H1 (cell line): ENCODE measurements around the gene DYNC1H1. TPM values are rescaled to one million over a fixed set of nuclear protein-coding genes. Genes with fewer than 3 reads are reported as not detected.

Experiments used
- ASH2L ChIP-seq: fragments of 200-600, 300-600 bp; sonication (generic); IDR thresholded peaks from one replicate; pipeline ENCODE4 v1.7.1; 2017; ENCODE audit warnings: low read length
- BACH1 ChIP-seq: IDR thresholded peaks from 2 replicates; pipeline ENCODE4 v1.6.1; 2012; ENCODE audit warnings: low read length, improper control_type of control experiment
- CREB1 ChIP-seq: IDR thresholded peaks from 2 replicates; pipeline ENCODE4 v1.6.1; 2012; ENCODE audit warnings: inconsistent platforms
- CTBP2 ChIP-seq: IDR thresholded peaks from 2 replicates; pipeline ENCODE4 v1.7.0; 2011; ENCODE audit warnings: borderline replicate concordance, mild to moderate bottlenecking, moderate library complexity, mixed read lengths, low read length; ENCODE audit not compliant: insufficient read depth, insufficient read length
- SAP30 ChIP-seq: fragments of 300-600 bp; sonication (generic); IDR thresholded peaks from 2 replicates; pipeline ENCODE4 v1.7.1; 2012; ENCODE audit warnings: low read length, moderate library complexity, mild to moderate bottlenecking, inconsistent platforms; ENCODE audit not compliant: insufficient read depth, insufficient replicate concordance
- SP1 ChIP-seq: IDR thresholded peaks from 2 replicates; pipeline ENCODE4 v1.6.1; 2011; ENCODE audit warnings: low read depth, low read length
- TAF7 ChIP-seq: optimal IDR thresholded peaks from 2 replicates; pipeline ENCODE3; 2011; ENCODE audit warnings: low read depth, mild to moderate bottlenecking, inconsistent platforms, low read length, moderate library complexity, borderline replicate concordance
- ZNF274 ChIP-seq: IDR thresholded peaks from 2 replicates; pipeline ENCODE4 v1.7.0; 2012; ENCODE audit warnings: low read length, borderline replicate concordance; ENCODE audit errors: extremely low read depth
- polyA plus RNA-seq, 7 experiments: library from polyadenylated mRNA; depleted of rRNA in 3 of 7; stranded (reverse) in 5 of 7; unstranded in 2 of 7; fragments of >200 nt in 5 of 7; fragments of 200-250 nt in 2 of 7; gene quantifications; 1 replicate in 5 of 7; 2 replicates in 1 of 7; 4 replicates in 1 of 7; pipeline versions ENCODE4 v1.2.1 to v1.2.3, GENCODE V29; 2011 to 2013; ENCODE audit warnings: missing spikeins in 2 of 7, mixed read lengths in 2 of 7
- total RNA-seq: library from RNA; stranded (reverse); fragmentation: NEBNext Ultra II Directional; extraction: Animal tissue kit (Norgen Biotek cat#: 25700); gene quantifications from 2 replicates; pipeline ENCODE4 v1.2.1, GENCODE V29; 2021
- TF ChIP-seq, protein P1 (sequence below): fragments of 300-600 bp; sonication (generic); IDR thresholded peaks from 2 replicates; pipeline ENCODE4 v1.7.1; 2012; ENCODE audit warnings: low read length, moderate library complexity, mild to moderate bottlenecking, inconsistent platforms; ENCODE audit not compliant: insufficient replicate concordance
- TF ChIP-seq, protein P2 (sequence below): IDR thresholded peaks from 2 replicates; pipeline ENCODE4 v1.6.1; 2011; ENCODE audit warnings: low read length, improper control_type of control experiment

Gene DYNC1H1
- total and polyA plus RNA-seq, 2 of the 8 experiments (the other 6 are each of a cell fraction or from before 2014, with no cell fraction given), result 238 to 387 TPM

DNA sequence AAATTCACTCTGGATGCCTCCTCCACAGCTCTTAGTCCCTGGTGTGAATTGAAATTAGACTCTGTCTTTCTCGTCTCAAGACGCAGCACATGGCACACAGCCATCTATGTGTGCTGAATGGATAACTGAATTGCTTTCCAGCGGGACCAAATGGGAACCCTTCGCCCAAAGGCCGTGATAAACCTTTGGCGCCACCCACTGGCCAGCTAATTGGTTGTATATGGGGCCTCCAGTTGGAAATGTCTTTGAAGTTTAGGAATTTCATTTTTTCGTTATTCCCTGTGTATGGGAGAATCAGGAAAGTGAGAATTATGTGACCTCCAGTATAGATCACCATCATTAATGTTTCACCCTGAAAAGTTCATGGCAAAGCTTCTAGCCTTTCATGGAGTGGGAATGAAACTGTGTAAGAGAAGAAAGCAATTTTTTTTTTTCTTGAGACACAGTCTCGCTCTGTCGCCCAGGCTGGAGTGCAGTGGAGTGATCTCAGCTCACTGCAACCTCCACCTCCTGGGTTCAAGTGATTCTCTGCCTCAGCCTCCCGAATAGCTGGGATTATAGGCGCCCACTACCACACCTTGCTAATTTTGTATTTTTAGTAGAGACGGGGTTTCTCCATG lies 132.3 kb downstream of the DYNC1H1 start (continued):
- TF ChIP-seq, protein P1, sequence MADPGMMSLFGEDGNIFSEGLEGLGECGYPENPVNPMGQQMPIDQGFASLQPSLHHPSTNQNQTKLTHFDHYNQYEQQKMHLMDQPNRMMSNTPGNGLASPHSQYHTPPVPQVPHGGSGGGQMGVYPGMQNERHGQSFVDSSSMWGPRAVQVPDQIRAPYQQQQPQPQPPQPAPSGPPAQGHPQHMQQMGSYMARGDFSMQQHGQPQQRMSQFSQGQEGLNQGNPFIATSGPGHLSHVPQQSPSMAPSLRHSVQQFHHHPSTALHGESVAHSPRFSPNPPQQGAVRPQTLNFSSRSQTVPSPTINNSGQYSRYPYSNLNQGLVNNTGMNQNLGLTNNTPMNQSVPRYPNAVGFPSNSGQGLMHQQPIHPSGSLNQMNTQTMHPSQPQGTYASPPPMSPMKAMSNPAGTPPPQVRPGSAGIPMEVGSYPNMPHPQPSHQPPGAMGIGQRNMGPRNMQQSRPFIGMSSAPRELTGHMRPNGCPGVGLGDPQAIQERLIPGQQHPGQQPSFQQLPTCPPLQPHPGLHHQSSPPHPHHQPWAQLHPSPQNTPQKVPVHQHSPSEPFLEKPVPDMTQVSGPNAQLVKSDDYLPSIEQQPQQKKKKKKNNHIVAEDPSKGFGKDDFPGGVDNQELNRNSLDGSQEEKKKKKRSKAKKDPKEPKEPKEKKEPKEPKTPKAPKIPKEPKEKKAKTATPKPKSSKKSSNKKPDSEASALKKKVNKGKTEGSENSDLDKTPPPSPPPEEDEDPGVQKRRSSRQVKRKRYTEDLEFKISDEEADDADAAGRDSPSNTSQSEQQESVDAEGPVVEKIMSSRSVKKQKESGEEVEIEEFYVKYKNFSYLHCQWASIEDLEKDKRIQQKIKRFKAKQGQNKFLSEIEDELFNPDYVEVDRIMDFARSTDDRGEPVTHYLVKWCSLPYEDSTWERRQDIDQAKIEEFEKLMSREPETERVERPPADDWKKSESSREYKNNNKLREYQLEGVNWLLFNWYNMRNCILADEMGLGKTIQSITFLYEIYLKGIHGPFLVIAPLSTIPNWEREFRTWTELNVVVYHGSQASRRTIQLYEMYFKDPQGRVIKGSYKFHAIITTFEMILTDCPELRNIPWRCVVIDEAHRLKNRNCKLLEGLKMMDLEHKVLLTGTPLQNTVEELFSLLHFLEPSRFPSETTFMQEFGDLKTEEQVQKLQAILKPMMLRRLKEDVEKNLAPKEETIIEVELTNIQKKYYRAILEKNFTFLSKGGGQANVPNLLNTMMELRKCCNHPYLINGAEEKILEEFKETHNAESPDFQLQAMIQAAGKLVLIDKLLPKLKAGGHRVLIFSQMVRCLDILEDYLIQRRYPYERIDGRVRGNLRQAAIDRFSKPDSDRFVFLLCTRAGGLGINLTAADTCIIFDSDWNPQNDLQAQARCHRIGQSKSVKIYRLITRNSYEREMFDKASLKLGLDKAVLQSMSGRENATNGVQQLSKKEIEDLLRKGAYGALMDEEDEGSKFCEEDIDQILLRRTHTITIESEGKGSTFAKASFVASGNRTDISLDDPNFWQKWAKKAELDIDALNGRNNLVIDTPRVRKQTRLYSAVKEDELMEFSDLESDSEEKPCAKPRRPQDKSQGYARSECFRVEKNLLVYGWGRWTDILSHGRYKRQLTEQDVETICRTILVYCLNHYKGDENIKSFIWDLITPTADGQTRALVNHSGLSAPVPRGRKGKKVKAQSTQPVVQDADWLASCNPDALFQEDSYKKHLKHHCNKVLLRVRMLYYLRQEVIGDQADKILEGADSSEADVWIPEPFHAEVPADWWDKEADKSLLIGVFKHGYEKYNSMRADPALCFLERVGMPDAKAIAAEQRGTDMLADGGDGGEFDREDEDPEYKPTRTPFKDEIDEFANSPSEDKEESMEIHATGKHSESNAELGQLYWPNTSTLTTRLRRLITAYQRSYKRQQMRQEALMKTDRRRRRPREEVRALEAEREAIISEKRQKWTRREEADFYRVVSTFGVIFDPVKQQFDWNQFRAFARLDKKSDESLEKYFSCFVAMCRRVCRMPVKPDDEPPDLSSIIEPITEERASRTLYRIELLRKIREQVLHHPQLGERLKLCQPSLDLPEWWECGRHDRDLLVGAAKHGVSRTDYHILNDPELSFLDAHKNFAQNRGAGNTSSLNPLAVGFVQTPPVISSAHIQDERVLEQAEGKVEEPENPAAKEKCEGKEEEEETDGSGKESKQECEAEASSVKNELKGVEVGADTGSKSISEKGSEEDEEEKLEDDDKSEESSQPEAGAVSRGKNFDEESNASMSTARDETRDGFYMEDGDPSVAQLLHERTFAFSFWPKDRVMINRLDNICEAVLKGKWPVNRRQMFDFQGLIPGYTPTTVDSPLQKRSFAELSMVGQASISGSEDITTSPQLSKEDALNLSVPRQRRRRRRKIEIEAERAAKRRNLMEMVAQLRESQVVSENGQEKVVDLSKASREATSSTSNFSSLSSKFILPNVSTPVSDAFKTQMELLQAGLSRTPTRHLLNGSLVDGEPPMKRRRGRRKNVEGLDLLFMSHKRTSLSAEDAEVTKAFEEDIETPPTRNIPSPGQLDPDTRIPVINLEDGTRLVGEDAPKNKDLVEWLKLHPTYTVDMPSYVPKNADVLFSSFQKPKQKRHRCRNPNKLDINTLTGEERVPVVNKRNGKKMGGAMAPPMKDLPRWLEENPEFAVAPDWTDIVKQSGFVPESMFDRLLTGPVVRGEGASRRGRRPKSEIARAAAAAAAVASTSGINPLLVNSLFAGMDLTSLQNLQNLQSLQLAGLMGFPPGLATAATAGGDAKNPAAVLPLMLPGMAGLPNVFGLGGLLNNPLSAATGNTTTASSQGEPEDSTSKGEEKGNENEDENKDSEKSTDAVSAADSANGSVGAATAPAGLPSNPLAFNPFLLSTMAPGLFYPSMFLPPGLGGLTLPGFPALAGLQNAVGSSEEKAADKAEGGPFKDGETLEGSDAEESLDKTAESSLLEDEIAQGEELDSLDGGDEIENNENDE, result no peak
- no peak for TF ChIP-seq SP1
- TF ChIP-seq, protein P2, sequence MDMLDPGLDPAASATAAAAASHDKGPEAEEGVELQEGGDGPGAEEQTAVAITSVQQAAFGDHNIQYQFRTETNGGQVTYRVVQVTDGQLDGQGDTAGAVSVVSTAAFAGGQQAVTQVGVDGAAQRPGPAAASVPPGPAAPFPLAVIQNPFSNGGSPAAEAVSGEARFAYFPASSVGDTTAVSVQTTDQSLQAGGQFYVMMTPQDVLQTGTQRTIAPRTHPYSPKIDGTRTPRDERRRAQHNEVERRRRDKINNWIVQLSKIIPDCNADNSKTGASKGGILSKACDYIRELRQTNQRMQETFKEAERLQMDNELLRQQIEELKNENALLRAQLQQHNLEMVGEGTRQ, result no peak
- TF ChIP-seq BACH1, result no peak
- TF ChIP-seq ZNF274, result no peak
- TF ChIP-seq CREB1, result no peak
- no peak for TF ChIP-seq CTBP2
- TF ChIP-seq TAF7, result no peak
- TF ChIP-seq ASH2L, result peak; percentile 6
- TF ChIP-seq SAP30, result no peak
